Liver (tissue), 9 donors: Measurements from ENCODE around the gene TSR2. TPM values are rescaled to one million over a fixed set of nuclear protein-coding genes. Genes with fewer than 3 reads are reported as not detected.

Experiments used
- DNase-seq: peaks from one replicate; pipeline ENCODE4 v3.0.0-alpha.2; 2017; ENCODE audit warnings: low spot score
- H3K27ac ChIP-seq, 2 donors: one replicate each; pipeline ENCODE4 v1.7.0; 2013; ENCODE audit warnings: inconsistent platforms in 2 of 2, low read length in 2 of 2, control low read depth in 1 of 2, low read depth in 1 of 2, mild to moderate bottlenecking in 1 of 2
- H3K27me3 ChIP-seq, 4 donors: one replicate each; pipeline versions ENCODE4 v1.6.1 to v1.7.0; 2013; ENCODE audit warnings: low read length in 3 of 4, inconsistent platforms in 1 of 4, mild to moderate bottlenecking in 1 of 4, moderate library complexity in 1 of 4; ENCODE audit not compliant: control insufficient read depth in 4 of 4, insufficient read depth in 4 of 4
- H3K36me3 ChIP-seq, 4 donors: one replicate each; pipeline versions ENCODE4 v1.6.1 to v1.7.0; 2013; ENCODE audit warnings: low read length in 3 of 4, mild to moderate bottlenecking in 3 of 4, low read depth in 1 of 4, moderate library complexity in 1 of 4; ENCODE audit not compliant: control insufficient read depth in 4 of 4, insufficient read depth in 3 of 4
- H3K4me1 ChIP-seq, 4 donors: one replicate each; pipeline versions ENCODE4 v1.6.1 to v1.7.0; 2013; ENCODE audit warnings: low read length in 3 of 4, mild to moderate bottlenecking in 3 of 4, moderate library complexity in 1 of 4; ENCODE audit not compliant: control insufficient read depth in 4 of 4, insufficient read depth in 4 of 4
- H3K4me3 ChIP-seq, 3 donors: one replicate each; pipeline versions ENCODE4 v1.6.1 to v1.7.0; 2013; ENCODE audit warnings: low read length in 3 of 3, control low read depth in 1 of 3, low read depth in 1 of 3, mild to moderate bottlenecking in 1 of 3
- H3K9ac ChIP-seq, 2 donors: one replicate each; pipeline ENCODE4 v1.7.0; 2013; ENCODE audit warnings: low read length in 2 of 2, mild to moderate bottlenecking in 2 of 2, moderate library complexity in 2 of 2, control low read depth in 1 of 2, low read depth in 1 of 2
- H3K9me3 ChIP-seq, 4 donors: one replicate each; pipeline versions ENCODE4 v1.6.1 to v1.7.0; 2013; ENCODE audit warnings: low read length in 3 of 4; ENCODE audit not compliant: control insufficient read depth in 4 of 4
- EGR1 ChIP-seq, 2 donors: IDR thresholded peaks; 2 replicates each; pipeline ENCODE4 v1.6.1; 2016 to 2018; ENCODE audit warnings: antibody characterized with exemption in 2 of 2, low read depth in 2 of 2
- FOXA1 ChIP-seq: IDR thresholded peaks from 2 replicates; pipeline ENCODE4 v1.6.1; 2016; ENCODE audit warnings: antibody characterized with exemption
- FOXA2 ChIP-seq: IDR thresholded peaks from 2 replicates; pipeline ENCODE4 v1.6.1; 2016; ENCODE audit warnings: antibody characterized with exemption
- GABPA ChIP-seq, 2 donors: IDR thresholded peaks in 1 of 2; conservative IDR thresholded peaks in 1 of 2; 2 replicates each; pipeline ENCODE4 v1.6.1; 2016; ENCODE audit warnings: antibody characterized with exemption in 2 of 2, mild to moderate bottlenecking in 1 of 2, moderate library complexity in 1 of 2
- HNF4A ChIP-seq, 2 donors: conservative IDR thresholded peaks; 2 replicates each; pipeline ENCODE4 v1.6.1; 2016; ENCODE audit warnings: antibody characterized with exemption in 2 of 2, mild to moderate bottlenecking in 2 of 2
- HNF4G ChIP-seq: IDR thresholded peaks from 2 replicates; pipeline ENCODE4 v1.6.1; 2016; ENCODE audit warnings: antibody characterized with exemption
- JUND ChIP-seq, 2 donors: IDR thresholded peaks; 2 replicates each; pipeline ENCODE4 v1.6.1; 2016; ENCODE audit warnings: antibody characterized with exemption in 2 of 2
- RAD21 ChIP-seq, 2 donors: IDR thresholded peaks; 2 replicates each; pipeline ENCODE4 v1.6.1; 2016; ENCODE audit warnings: antibody characterized with exemption in 2 of 2, mild to moderate bottlenecking in 2 of 2
- RXRA ChIP-seq, 2 donors: IDR thresholded peaks; 2 replicates each; pipeline ENCODE4 v1.6.1; 2017 to 2018; ENCODE audit warnings: antibody characterized with exemption in 2 of 2, mild to moderate bottlenecking in 1 of 2
- SP1 ChIP-seq: IDR thresholded peaks from 2 replicates; pipeline ENCODE4 v1.6.1; 2018; ENCODE audit warnings: antibody characterized with exemption, mild to moderate bottlenecking
- TAF1 ChIP-seq: conservative IDR thresholded peaks from 2 replicates; pipeline ENCODE4 v1.6.1; 2016; ENCODE audit warnings: antibody characterized with exemption, mild to moderate bottlenecking
- YY1 ChIP-seq: IDR thresholded peaks from 2 replicates; pipeline ENCODE4 v1.6.1; 2016; ENCODE audit warnings: antibody characterized with exemption, mild to moderate bottlenecking
- WGBS: extraction: QIAGEN DNeasy Blood & Tissue Kit; methylation state at CpG from one replicate; pipeline ENCODE4 v1.1.7; 2013; 5-methylcytosine and 5-hydroxymethylcytosine counted together
- polyA plus RNA-seq, 2 donors: library from polyadenylated mRNA; stranded (reverse) in 1 of 2; unstranded in 1 of 2; fragments of 200-250 nt in 1 of 2; fragments of >200 nt in 1 of 2; fragmentation: Nextera tagmentation in 1 of 2; extraction: Ambion mirVana in 1 of 2; gene quantifications; one replicate each; pipeline versions ENCODE4 v1.2.1 to v1.2.3, GENCODE V29; 2013 to 2015
- total RNA-seq, 2 donors: library from RNA; depleted of rRNA; stranded (reverse); fragments of >200 nt; gene quantifications; one replicate each; pipeline ENCODE4 v1.2.3, GENCODE V29; 2014
- TF ChIP-seq, protein P1 (sequence below): fragments of 150-350 bp; IDR thresholded peaks from 2 replicates; pipeline ENCODE4 v1.5.1; 2017; ENCODE audit warnings: improper control_type of control experiment, low read depth, low read length; ENCODE audit not compliant: missing input control
- TF ChIP-seq, protein P2 (sequence below): IDR thresholded peaks from 2 replicates; pipeline ENCODE4 v1.6.1; 2016; ENCODE audit warnings: antibody characterized with exemption
- TF ChIP-seq, protein P3 (sequence below): IDR thresholded peaks from 2 replicates; pipeline ENCODE4 v1.6.1; 2016; ENCODE audit warnings: antibody characterized with exemption, mild to moderate bottlenecking
- TF ChIP-seq, protein P4 (sequence below): IDR thresholded peaks from 2 replicates; pipeline ENCODE4 v1.6.1; 2016; ENCODE audit warnings: antibody characterized with exemption
- donor health status: healthy.
- donor health status: healthy.
- donor health status: healthy.
- donor health status: healthy.
- donor health status: healthy.

TSR2 gene
- total and polyA plus RNA-seq, 4 donors, result 7.9 to 22.1 (median 14.1) TPM

DNA sequence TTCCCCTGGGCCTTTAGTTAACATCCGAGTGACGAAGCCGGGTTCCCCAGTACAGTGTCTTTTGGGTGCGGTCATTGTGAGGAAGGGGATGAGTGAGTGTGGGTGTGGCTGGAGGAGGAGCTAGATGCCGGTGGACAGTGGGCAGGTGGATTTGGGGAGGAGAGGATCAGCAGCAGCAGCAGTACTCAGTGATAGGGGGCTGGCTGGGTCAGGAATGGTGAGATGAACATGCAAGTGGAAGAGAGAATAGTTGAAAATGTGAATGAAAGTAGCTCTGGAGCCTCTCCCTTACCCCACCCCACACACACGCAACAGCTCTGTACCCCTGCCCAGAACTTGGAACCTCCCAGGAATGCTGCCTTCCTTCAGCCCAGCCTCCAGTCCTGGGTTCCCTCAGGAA, 4.5 kb downstream of the TSR2 start:
- no peak overlapping the region for H3K4me3 ChIP-seq
- no peak overlapping the region for H3K27ac ChIP-seq
- H3K4me1 ChIP-seq, result peaks cover 1 to 23% (median 14%) of the 10 kb centered on the region in 4 donors
- WGBS, result 90% methylated on average over 6 of the region's 6 CpGs
- peaks cover 2 to 10% (median 3%) of the 10 kb centered on the region in 4 donors for H3K36me3 ChIP-seq
- no peak for DNase-seq
- TF ChIP-seq, protein P1, sequence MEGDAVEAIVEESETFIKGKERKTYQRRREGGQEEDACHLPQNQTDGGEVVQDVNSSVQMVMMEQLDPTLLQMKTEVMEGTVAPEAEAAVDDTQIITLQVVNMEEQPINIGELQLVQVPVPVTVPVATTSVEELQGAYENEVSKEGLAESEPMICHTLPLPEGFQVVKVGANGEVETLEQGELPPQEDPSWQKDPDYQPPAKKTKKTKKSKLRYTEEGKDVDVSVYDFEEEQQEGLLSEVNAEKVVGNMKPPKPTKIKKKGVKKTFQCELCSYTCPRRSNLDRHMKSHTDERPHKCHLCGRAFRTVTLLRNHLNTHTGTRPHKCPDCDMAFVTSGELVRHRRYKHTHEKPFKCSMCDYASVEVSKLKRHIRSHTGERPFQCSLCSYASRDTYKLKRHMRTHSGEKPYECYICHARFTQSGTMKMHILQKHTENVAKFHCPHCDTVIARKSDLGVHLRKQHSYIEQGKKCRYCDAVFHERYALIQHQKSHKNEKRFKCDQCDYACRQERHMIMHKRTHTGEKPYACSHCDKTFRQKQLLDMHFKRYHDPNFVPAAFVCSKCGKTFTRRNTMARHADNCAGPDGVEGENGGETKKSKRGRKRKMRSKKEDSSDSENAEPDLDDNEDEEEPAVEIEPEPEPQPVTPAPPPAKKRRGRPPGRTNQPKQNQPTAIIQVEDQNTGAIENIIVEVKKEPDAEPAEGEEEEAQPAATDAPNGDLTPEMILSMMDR, result no peak
- TF ChIP-seq HNF4G, result no peak
- no peak for TF ChIP-seq FOXA1
- H3K9me3 ChIP-seq, result no peaks in the 10 kb centered on the region
- no peak overlapping the region for H3K9ac ChIP-seq
- no peaks in the 10 kb centered on the region for H3K27me3 ChIP-seq

DNA sequence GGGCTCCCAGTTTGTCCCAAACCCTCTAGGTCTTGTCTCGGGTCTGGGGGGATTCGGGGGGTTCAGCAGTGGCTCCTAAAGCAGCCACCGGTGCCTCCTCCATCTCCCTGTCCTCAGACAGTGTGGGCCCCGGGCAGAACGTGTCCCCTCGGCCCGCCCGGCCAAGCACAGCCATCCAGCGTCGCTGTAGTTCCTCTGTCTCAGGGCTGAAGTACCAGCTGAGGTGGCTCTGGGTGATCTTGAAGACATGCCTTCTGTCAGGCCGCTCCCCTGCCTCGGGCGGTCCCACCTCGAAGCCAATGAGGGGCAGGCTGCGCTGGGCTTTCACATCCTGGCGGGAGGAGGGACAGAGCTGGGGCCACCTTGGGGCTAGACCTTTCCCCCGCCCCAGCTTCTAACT, 5.9 kb downstream of the TSR2 start:
- 94% methylated on average over 17 of the region's 17 CpGs for WGBS
- H3K27me3 ChIP-seq, result no peaks in the 10 kb centered on the region
- peaks cover 2 to 10% (median 3%) of the 10 kb centered on the region in 4 donors for H3K36me3 ChIP-seq
- H3K9me3 ChIP-seq, result no peaks in the 10 kb centered on the region
- H3K27ac ChIP-seq, result no peak overlapping the region
- no peak overlapping the region for H3K4me3 ChIP-seq
- no peak overlapping the region for H3K9ac ChIP-seq
- peaks cover 1 to 13% (median 13%) of the 10 kb centered on the region in 4 donors for H3K4me1 ChIP-seq
- TF ChIP-seq, protein P2, sequence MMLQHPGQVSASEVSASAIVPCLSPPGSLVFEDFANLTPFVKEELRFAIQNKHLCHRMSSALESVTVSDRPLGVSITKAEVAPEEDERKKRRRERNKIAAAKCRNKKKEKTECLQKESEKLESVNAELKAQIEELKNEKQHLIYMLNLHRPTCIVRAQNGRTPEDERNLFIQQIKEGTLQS, result no peak
- TF ChIP-seq FOXA1, result no peak
- TF ChIP-seq JUND (IDR thresholded peaks at IDR 0.05), result no peak
- TF ChIP-seq HNF4G, result no peak
- no peak for TF ChIP-seq HNF4A (conservative IDR thresholded peaks at IDR 0.05)
- no peak for TF ChIP-seq RAD21 (IDR thresholded peaks at IDR 0.05)
- no peak for TF ChIP-seq FOXA2
- TF ChIP-seq EGR1 (IDR thresholded peaks at IDR 0.05; ENCODE audit: low read depth in 2 of 2), result no peak
- TF ChIP-seq TAF1, result no peak
- no peak for DNase-seq

DNA sequence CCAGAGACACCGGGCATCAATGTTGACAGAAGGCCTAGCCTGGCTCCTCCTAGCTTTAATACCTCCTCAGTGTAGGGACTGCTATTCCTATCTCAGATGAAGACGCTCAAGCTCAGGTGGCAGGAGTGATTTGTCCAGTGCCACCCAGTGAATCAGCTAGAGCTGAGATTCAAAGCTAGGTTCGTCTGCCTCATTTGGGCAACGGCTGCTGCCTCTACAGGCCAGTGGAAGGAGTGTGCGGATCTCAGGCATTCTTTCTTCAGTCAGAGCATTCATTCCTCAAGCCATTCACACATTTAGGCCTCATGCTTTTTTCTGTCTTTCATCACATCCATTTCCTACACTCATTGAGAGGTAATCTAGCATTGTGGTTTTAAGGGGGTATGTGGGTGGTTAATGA, 7.3 kb downstream of the TSR2 start:
- no peak overlapping the region for H3K27ac ChIP-seq
- no peak overlapping the region for H3K9ac ChIP-seq
- WGBS, result 91% methylated on average over 5 of the region's 5 CpGs
- no peak for DNase-seq
- H3K4me1 ChIP-seq, result no peaks in the 10 kb centered on the region
- H3K4me3 ChIP-seq, result no peak overlapping the region
- no peaks in the 10 kb centered on the region for H3K27me3 ChIP-seq
- peaks cover 2 to 10% (median 3%) of the 10 kb centered on the region in 4 donors for H3K36me3 ChIP-seq
- H3K9me3 ChIP-seq, result no peaks in the 10 kb centered on the region
- TF ChIP-seq, protein P3, sequence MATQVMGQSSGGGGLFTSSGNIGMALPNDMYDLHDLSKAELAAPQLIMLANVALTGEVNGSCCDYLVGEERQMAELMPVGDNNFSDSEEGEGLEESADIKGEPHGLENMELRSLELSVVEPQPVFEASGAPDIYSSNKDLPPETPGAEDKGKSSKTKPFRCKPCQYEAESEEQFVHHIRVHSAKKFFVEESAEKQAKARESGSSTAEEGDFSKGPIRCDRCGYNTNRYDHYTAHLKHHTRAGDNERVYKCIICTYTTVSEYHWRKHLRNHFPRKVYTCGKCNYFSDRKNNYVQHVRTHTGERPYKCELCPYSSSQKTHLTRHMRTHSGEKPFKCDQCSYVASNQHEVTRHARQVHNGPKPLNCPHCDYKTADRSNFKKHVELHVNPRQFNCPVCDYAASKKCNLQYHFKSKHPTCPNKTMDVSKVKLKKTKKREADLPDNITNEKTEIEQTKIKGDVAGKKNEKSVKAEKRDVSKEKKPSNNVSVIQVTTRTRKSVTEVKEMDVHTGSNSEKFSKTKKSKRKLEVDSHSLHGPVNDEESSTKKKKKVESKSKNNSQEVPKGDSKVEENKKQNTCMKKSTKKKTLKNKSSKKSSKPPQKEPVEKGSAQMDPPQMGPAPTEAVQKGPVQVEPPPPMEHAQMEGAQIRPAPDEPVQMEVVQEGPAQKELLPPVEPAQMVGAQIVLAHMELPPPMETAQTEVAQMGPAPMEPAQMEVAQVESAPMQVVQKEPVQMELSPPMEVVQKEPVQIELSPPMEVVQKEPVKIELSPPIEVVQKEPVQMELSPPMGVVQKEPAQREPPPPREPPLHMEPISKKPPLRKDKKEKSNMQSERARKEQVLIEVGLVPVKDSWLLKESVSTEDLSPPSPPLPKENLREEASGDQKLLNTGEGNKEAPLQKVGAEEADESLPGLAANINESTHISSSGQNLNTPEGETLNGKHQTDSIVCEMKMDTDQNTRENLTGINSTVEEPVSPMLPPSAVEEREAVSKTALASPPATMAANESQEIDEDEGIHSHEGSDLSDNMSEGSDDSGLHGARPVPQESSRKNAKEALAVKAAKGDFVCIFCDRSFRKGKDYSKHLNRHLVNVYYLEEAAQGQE, result no peak
- TF ChIP-seq EGR1 (IDR thresholded peaks at IDR 0.05; ENCODE audit: low read depth in 2 of 2) (no peak), GABPA (IDR thresholded peaks at IDR 0.05 in 1 of 2, conservative IDR thresholded peaks at IDR 0.05 in 1 of 2) (no peak), SP1 (no peak), RXRA (IDR thresholded peaks at IDR 0.05) (no peak), RAD21 (IDR thresholded peaks at IDR 0.05) (peak in 1 of 2 donors; percentile 47), HNF4A (conservative IDR thresholded peaks at IDR 0.05) (no peak), TAF1 (no peak), YY1 (no peak)
- TF ChIP-seq, protein P4, sequence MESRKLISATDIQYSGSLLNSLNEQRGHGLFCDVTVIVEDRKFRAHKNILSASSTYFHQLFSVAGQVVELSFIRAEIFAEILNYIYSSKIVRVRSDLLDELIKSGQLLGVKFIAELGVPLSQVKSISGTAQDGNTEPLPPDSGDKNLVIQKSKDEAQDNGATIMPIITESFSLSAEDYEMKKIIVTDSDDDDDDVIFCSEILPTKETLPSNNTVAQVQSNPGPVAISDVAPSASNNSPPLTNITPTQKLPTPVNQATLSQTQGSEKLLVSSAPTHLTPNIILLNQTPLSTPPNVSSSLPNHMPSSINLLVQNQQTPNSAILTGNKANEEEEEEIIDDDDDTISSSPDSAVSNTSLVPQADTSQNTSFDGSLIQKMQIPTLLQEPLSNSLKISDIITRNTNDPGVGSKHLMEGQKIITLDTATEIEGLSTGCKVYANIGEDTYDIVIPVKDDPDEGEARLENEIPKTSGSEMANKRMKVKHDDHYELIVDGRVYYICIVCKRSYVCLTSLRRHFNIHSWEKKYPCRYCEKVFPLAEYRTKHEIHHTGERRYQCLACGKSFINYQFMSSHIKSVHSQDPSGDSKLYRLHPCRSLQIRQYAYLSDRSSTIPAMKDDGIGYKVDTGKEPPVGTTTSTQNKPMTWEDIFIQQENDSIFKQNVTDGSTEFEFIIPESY, result no peak
- TF ChIP-seq, protein P1, result peak; percentile 16
